Astrocyte (in vitro differentiated cells and primary cell): ENCODE measurements around the gene NEK6. TPM values are rescaled to one million over a fixed set of nuclear protein-coding genes. Genes with fewer than 3 reads are reported as not detected.

Experiments
- DNase-seq: peaks from one replicate; pipeline ENCODE4 v3.0.0-alpha.2; 2010; ENCODE audit warnings: low read depth
- FAIRE-seq: peaks from 2 replicates; lab custom pipeline; 2011; peaks lifted over from hg19 to GRCh38; lab: Jason Lieb, UNC
- H2AFZ ChIP-seq: 2 replicates; pipeline ENCODE4 v1.6.0; 2012; ENCODE audit warnings: low read depth, low read length, inconsistent platforms
- H3K27ac ChIP-seq: 2 replicates; pipeline ENCODE4 v1.5.1; 2011; ENCODE audit warnings: low read depth, low read length, inconsistent platforms
- H3K27me3 ChIP-seq: 2 replicates; pipeline ENCODE4 v1.6.0; 2011; ENCODE audit warnings: low read length, inconsistent platforms; ENCODE audit not compliant: insufficient read depth
- H3K36me3 ChIP-seq: 2 replicates; pipeline ENCODE4 v1.5.1; 2011; ENCODE audit warnings: low read length, inconsistent platforms; ENCODE audit not compliant: insufficient read depth
- H3K4me1 ChIP-seq: 2 replicates; pipeline ENCODE4 v1.5.1; 2011; ENCODE audit warnings: low read length, inconsistent platforms; ENCODE audit not compliant: insufficient read depth
- H3K4me2 ChIP-seq: 2 replicates; pipeline ENCODE4 v1.6.0; 2012; ENCODE audit warnings: low read length, inconsistent platforms
- H3K4me3 ChIP-seq: 2 replicates; pipeline ENCODE4 v1.5.1; 2011; ENCODE audit warnings: low read depth, mild to moderate bottlenecking, low read length, inconsistent platforms; ENCODE audit not compliant: insufficient read depth
- H3K79me2 ChIP-seq: 2 replicates; pipeline ENCODE4 v1.6.0; 2012; ENCODE audit warnings: mild to moderate bottlenecking, low read length, inconsistent platforms; ENCODE audit not compliant: insufficient read depth
- H3K9ac ChIP-seq: 2 replicates; pipeline ENCODE4 v1.6.0; 2012; ENCODE audit warnings: mild to moderate bottlenecking, low read length, inconsistent platforms
- H3K9me3 ChIP-seq: 2 replicates; pipeline ENCODE4 v1.5.1; 2012; ENCODE audit warnings: low read depth, mild to moderate bottlenecking, low read length, inconsistent platforms; ENCODE audit not compliant: insufficient read depth
- H4K20me1 ChIP-seq: 2 replicates; pipeline ENCODE4 v1.6.0; 2012; ENCODE audit warnings: low read length, inconsistent platforms; ENCODE audit not compliant: insufficient read depth
- H3K27ac Mint-ChIP-seq: one replicate; pipeline ENCODE4 v1.8.0; 2021; ENCODE audit warnings: mild to moderate bottlenecking, mixed read lengths; ENCODE audit not compliant: unreplicated experiment
- H3K27me3 Mint-ChIP-seq: one replicate; pipeline ENCODE4 v1.8.0; 2021; ENCODE audit warnings: low read depth, mixed read lengths; ENCODE audit not compliant: unreplicated experiment
- H3K36me3 Mint-ChIP-seq: one replicate; pipeline ENCODE4 v1.8.0; 2021; ENCODE audit warnings: low read depth, mixed read lengths; ENCODE audit not compliant: unreplicated experiment
- H3K4me1 Mint-ChIP-seq: one replicate; pipeline ENCODE4 v1.8.0; 2021; ENCODE audit warnings: low read depth, mixed read lengths; ENCODE audit not compliant: unreplicated experiment
- H3K4me3 Mint-ChIP-seq: one replicate; pipeline ENCODE4 v1.8.0; 2021; ENCODE audit warnings: mild to moderate bottlenecking, moderate library complexity, mixed read lengths; ENCODE audit not compliant: unreplicated experiment
- H3K9me3 Mint-ChIP-seq: one replicate; pipeline ENCODE4 v1.8.0; 2021; ENCODE audit warnings: mild to moderate bottlenecking, mixed read lengths; ENCODE audit not compliant: unreplicated experiment
- EZH2 ChIP-seq: IDR thresholded peaks from 2 replicates; pipeline ENCODE4 v1.6.1; 2012; ENCODE audit warnings: mild to moderate bottlenecking, low read length, inconsistent platforms; ENCODE audit not compliant: insufficient read depth
- total RNA-seq: library from RNA; stranded (reverse); gene quantifications from 2 replicates; pipeline ENCODE4 v1.2.1, GENCODE V29; 2021
- TF ChIP-seq, protein P1 (sequence below): IDR thresholded peaks from 2 replicates; pipeline ENCODE4 v1.5.1; 2011; ENCODE audit warnings: low read depth, mild to moderate bottlenecking, inconsistent platforms, low read length, moderate library complexity; ENCODE audit not compliant: insufficient read depth

The NEK6 gene
- total RNA-seq, 1 donor from 2014 or later = 76.8 TPM

DNA sequence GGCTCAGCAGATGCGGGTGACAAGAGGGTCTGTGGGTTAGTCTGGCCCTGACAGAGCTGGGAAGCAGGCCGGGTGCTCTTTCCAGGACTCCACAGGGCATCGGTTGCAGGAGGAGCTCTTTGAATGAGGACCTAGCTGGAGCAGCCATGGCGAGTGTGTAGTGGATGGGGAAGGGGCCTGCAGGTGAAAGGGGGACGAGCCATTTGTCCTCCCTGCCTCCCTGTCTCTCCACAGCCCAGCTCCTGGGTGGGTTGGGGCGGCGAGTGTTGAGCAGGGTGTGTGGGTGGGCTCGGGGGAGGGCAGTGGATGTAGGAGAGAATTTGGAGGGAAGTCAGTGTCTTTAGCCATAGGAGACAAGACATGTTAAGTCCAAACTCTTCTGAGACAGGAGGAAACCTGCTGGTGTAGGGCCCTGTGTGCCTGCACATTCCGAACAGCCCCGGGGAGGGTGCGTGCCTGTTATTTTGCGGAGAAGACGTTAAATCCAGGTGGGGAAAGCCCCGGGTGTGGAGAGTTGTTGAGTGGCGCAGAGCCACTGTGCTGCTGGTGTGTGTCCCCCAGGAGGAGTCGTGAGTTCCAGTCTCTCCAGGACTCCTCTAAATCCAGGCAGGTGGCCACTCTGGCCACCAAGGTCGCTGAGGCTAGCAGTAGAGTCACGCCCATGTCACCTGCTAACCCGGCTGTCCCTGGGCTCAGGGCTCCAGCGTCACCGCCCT is 83.9 kb downstream of the NEK6 start:
- no peak overlapping the region for H2AFZ ChIP-seq
- DNase-seq (no peak), FAIRE-seq (no peak)
- H3K27me3 ChIP-seq = no peaks in the 10 kb centered on the region
- TF ChIP-seq, protein P1, sequence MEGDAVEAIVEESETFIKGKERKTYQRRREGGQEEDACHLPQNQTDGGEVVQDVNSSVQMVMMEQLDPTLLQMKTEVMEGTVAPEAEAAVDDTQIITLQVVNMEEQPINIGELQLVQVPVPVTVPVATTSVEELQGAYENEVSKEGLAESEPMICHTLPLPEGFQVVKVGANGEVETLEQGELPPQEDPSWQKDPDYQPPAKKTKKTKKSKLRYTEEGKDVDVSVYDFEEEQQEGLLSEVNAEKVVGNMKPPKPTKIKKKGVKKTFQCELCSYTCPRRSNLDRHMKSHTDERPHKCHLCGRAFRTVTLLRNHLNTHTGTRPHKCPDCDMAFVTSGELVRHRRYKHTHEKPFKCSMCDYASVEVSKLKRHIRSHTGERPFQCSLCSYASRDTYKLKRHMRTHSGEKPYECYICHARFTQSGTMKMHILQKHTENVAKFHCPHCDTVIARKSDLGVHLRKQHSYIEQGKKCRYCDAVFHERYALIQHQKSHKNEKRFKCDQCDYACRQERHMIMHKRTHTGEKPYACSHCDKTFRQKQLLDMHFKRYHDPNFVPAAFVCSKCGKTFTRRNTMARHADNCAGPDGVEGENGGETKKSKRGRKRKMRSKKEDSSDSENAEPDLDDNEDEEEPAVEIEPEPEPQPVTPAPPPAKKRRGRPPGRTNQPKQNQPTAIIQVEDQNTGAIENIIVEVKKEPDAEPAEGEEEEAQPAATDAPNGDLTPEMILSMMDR = no peak
- TF ChIP-seq EZH2 = no peak
- H3K4me1 ChIP-seq = peaks cover 17% of the 10 kb centered on the region
- H4K20me1 ChIP-seq = peaks cover 25% of the 10 kb centered on the region
- H3K27ac ChIP-seq = no peak overlapping the region
- H3K36me3 ChIP-seq = peaks cover 18% of the 10 kb centered on the region
- H3K4me3 Mint-ChIP-seq = no peak overlapping the region
- H3K79me2 ChIP-seq = peaks cover 8% of the 10 kb centered on the region
- H3K4me1 Mint-ChIP-seq = peaks cover 6% of the 10 kb centered on the region
- H3K9me3 Mint-ChIP-seq = peaks cover 10% of the 10 kb centered on the region
- H3K27ac Mint-ChIP-seq = no peak overlapping the region
- H3K9ac ChIP-seq = peak overlapping the region; percentile 54
- no peaks in the 10 kb centered on the region for H3K9me3 ChIP-seq
- H3K27me3 Mint-ChIP-seq = no peaks in the 10 kb centered on the region
- no peak overlapping the region for H3K4me2 ChIP-seq
- no peak overlapping the region for H3K4me3 ChIP-seq
- peaks cover 30% of the 10 kb centered on the region for H3K36me3 Mint-ChIP-seq

DNA sequence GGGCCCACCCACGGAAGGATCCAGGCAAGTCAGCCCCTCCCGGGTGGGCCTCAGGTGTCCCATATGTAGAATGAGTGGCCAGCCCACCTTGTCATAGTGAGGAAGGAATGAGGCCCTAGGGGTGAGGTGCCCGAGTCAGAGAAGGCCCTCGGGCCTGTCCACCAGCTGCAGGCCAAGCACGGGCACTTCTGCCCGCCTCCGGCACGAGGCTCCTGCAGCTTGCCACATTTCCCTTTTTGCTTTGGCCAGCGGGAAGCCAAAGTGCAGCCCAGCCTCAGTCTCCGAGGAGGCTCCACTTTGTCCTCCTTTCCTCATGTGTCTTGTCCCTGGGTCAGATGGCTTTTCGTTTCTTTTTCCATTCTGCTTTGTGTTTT is 84.6 kb downstream of the NEK6 start:
- H3K27me3 ChIP-seq = no peaks in the 10 kb centered on the region
- H3K27ac Mint-ChIP-seq = no peak overlapping the region
- no peak overlapping the region for H2AFZ ChIP-seq
- no peaks in the 10 kb centered on the region for H3K27me3 Mint-ChIP-seq
- H3K79me2 ChIP-seq = peaks cover 8% of the 10 kb centered on the region
- TF ChIP-seq, protein P1 = no peak
- TF ChIP-seq EZH2 = no peak
- no peak overlapping the region for H3K4me3 ChIP-seq
- H3K36me3 Mint-ChIP-seq = peaks cover 25% of the 10 kb centered on the region
- peaks cover 28% of the 10 kb centered on the region for H4K20me1 ChIP-seq
- H3K4me3 Mint-ChIP-seq = no peak overlapping the region
- H3K9me3 ChIP-seq = no peaks in the 10 kb centered on the region
- peak overlapping the region; percentile 70 for H3K27ac ChIP-seq
- H3K4me1 ChIP-seq = peaks cover 17% of the 10 kb centered on the region
- no peak for DNase-seq
- H3K9ac ChIP-seq = peak overlapping the region; percentile 54
- no peak for FAIRE-seq
- H3K9me3 Mint-ChIP-seq = peaks cover 8% of the 10 kb centered on the region
- peak overlapping the region; percentile 79 for H3K4me2 ChIP-seq
- H3K4me1 Mint-ChIP-seq = peaks cover 6% of the 10 kb centered on the region
- H3K36me3 ChIP-seq = peaks cover 14% of the 10 kb centered on the region

DNA sequence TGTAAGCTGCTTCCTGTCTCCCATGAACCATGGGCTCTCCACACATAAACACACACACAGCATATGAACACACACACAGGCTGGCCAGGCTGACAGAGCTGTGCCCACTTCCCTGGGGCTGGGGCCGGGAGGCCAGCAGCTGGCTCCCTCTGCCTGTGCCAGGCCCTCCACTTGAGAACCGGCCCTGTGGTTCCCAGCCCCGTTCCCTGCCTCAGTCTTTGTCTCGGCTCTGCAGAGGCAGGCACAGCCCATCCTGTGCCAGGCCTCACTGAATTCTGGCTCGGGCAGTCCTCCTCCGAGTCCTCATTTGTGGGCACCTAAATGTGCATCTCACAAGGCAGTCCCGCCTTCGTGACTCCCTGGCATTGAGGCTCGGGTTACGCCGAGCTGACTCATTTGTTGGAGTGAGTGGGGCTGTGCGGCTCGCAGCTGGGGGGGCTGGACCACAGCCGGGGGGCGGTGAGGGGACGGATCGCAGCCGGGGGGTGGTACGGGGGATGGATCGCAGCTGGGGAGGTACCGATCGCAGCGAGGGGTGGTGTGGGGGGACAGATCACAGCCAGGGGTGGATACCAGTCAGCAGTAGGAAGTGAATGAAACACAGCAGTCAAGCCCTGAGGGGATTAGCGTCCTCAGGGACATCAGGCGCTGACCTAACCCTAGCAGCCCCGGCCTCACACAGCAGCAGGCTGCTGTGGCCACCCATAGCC is 85.2 kb downstream of the NEK6 start:
- peak; percentile 86 for DNase-seq
- peaks cover 4% of the 10 kb centered on the region for H3K9me3 Mint-ChIP-seq
- H3K27me3 ChIP-seq = no peaks in the 10 kb centered on the region
- H3K27ac ChIP-seq = peak overlapping the region; percentile 70
- no peak for TF ChIP-seq EZH2
- TF ChIP-seq, protein P1 = no peak
- H3K36me3 Mint-ChIP-seq = peaks cover 22% of the 10 kb centered on the region
- H3K27ac Mint-ChIP-seq = peak overlapping the region; percentile 53
- peak overlapping the region; percentile 79 for H3K4me2 ChIP-seq
- H3K4me3 ChIP-seq = no peak overlapping the region
- H3K4me3 Mint-ChIP-seq = no peak overlapping the region
- H3K9ac ChIP-seq = peak overlapping the region; percentile 68
- no peak overlapping the region for H2AFZ ChIP-seq
- peaks cover 17% of the 10 kb centered on the region for H3K4me1 ChIP-seq
- H4K20me1 ChIP-seq = peaks cover 34% of the 10 kb centered on the region
- H3K4me1 Mint-ChIP-seq = peaks cover 6% of the 10 kb centered on the region
- no peaks in the 10 kb centered on the region for H3K27me3 Mint-ChIP-seq
- H3K9me3 ChIP-seq = no peaks in the 10 kb centered on the region
- peak; percentile 77 for FAIRE-seq
- H3K36me3 ChIP-seq = peaks cover 14% of the 10 kb centered on the region
- peaks cover 8% of the 10 kb centered on the region for H3K79me2 ChIP-seq
